HepG2 (cell line): ENCODE results near the gene TMC2. TPM values are rescaled to one million over a fixed set of nuclear protein-coding genes. Genes with fewer than 3 reads are reported as not detected.

ENCODE experiments used
- ADNP ChIP-seq: sonication (generic); formaldehyde crosslinking; IDR thresholded peaks from 2 replicates; pipeline ENCODE4 v1.4.0; 2020; ENCODE audit warnings: missing genetic modification reagents
- E2F1 ChIP-seq: sonication (generic); formaldehyde crosslinking; IDR thresholded peaks from 2 replicates; pipeline ENCODE4 v1.5.0; 2020; ENCODE audit warnings: missing genetic modification reagents
- EED ChIP-seq: sonication (generic); formaldehyde crosslinking; IDR thresholded peaks from 2 replicates; pipeline ENCODE4 v1.5.0; 2020; ENCODE audit warnings: mild to moderate bottlenecking, missing genetic modification reagents
- FLYWCH1 ChIP-seq: sonication (generic); formaldehyde crosslinking; IDR thresholded peaks from 2 replicates; pipeline ENCODE4 v1.8.1; 2023; ENCODE audit warnings: mild to moderate bottlenecking, missing genetic modification reagents
- FOXO4 ChIP-seq: sonication (generic); formaldehyde crosslinking; conservative IDR thresholded peaks from 2 replicates; pipeline ENCODE4 v1.8.1; 2023; ENCODE audit warnings: missing genetic modification reagents
- GLI4 ChIP-seq: sonication (generic); formaldehyde crosslinking; IDR thresholded peaks from 2 replicates; pipeline ENCODE4 v1.5.1; 2020; ENCODE audit warnings: missing genetic modification reagents, mild to moderate bottlenecking, moderate library complexity, borderline replicate concordance
- HNRNPL ChIP-seq: fragments of 200-400 bp; formaldehyde crosslinking; IDR thresholded peaks from 2 replicates; pipeline ENCODE4 v1.6.1; 2017; ENCODE audit warnings: mild to moderate bottlenecking, low read depth, low read length
- HOXA7 ChIP-seq: sonication (generic); formaldehyde crosslinking; IDR thresholded peaks from 2 replicates; pipeline ENCODE4 v1.8.1; 2022; ENCODE audit warnings: mild to moderate bottlenecking, missing genetic modification reagents, moderate library complexity
- MLX ChIP-seq: IDR thresholded peaks from 2 replicates; pipeline ENCODE4 v1.6.1; 2016
- REPIN1 ChIP-seq: sonication (generic); formaldehyde crosslinking; IDR thresholded peaks from 2 replicates; pipeline ENCODE4 v1.8.0; 2022; ENCODE audit warnings: missing genetic modification reagents, low read depth, mild to moderate bottlenecking, borderline replicate concordance
- SKIL ChIP-seq: sonication (generic); formaldehyde crosslinking; IDR thresholded peaks from 2 replicates; pipeline ENCODE4 v1.8.0; 2022; ENCODE audit warnings: missing genetic modification reagents, mild to moderate bottlenecking, moderate library complexity, borderline replicate concordance
- SMYD3 ChIP-seq: sonication (generic); formaldehyde crosslinking; IDR thresholded peaks from 2 replicates; pipeline ENCODE4 v1.8.1; 2023; ENCODE audit warnings: mild to moderate bottlenecking, missing genetic modification reagents
- SPEN ChIP-seq: sonication (generic); formaldehyde crosslinking; IDR thresholded peaks from 2 replicates; pipeline ENCODE4 v1.5.1; 2020; ENCODE audit warnings: low read depth, mild to moderate bottlenecking, missing genetic modification reagents
- TSC22D2 ChIP-seq: sonication (generic); formaldehyde crosslinking; IDR thresholded peaks from 2 replicates; pipeline ENCODE4 v1.5.1; 2020; ENCODE audit warnings: missing genetic modification reagents, mild to moderate bottlenecking, borderline replicate concordance
- UBTF ChIP-seq: sonication (generic); formaldehyde crosslinking; IDR thresholded peaks from 2 replicates; pipeline ENCODE4 v1.4.0; 2020; ENCODE audit warnings: mild to moderate bottlenecking, missing genetic modification reagents
- ZFX ChIP-seq: sonication (generic); formaldehyde crosslinking; IDR thresholded peaks from 2 replicates; pipeline ENCODE4 v1.4.0; 2020; ENCODE audit warnings: mild to moderate bottlenecking, low read depth, missing genetic modification reagents, moderate library complexity
- ZMAT5 ChIP-seq: sonication (generic); formaldehyde crosslinking; IDR thresholded peaks from 2 replicates; pipeline ENCODE4 v1.5.0; 2020; ENCODE audit warnings: mild to moderate bottlenecking, low read depth, missing genetic modification reagents, borderline replicate concordance
- ZNF224 ChIP-seq: sonication (generic); formaldehyde crosslinking; IDR thresholded peaks from 2 replicates; pipeline ENCODE4 v1.5.0; 2020; ENCODE audit warnings: mild to moderate bottlenecking, missing genetic modification reagents
- ZNF234 ChIP-seq: sonication (generic); formaldehyde crosslinking; conservative IDR thresholded peaks from 2 replicates; pipeline ENCODE4 v1.5.1; 2020; ENCODE audit warnings: mild to moderate bottlenecking, missing genetic modification reagents
- ZNF260 ChIP-seq: sonication (generic); formaldehyde crosslinking; IDR thresholded peaks from 2 replicates; pipeline ENCODE4 v1.4.0; 2020; ENCODE audit warnings: missing genetic modification reagents, low read depth, mild to moderate bottlenecking, borderline replicate concordance
- ZNF703 ChIP-seq: sonication (generic); formaldehyde crosslinking; IDR thresholded peaks from 2 replicates; pipeline ENCODE4 v1.5.1; 2020; ENCODE audit warnings: missing genetic modification reagents, mild to moderate bottlenecking, moderate library complexity, borderline replicate concordance
- polyA plus RNA-seq, 8 experiments: library from polyadenylated mRNA; depleted of rRNA in 3 of 8; stranded (reverse) in 7 of 8; unstranded in 1 of 8; fragments of >200 nt; fragmentation: Illumina TruSeq in 4 of 8; extraction: Trizol in 4 of 8; gene quantifications; 2 replicates each; pipeline versions ENCODE4 v1.2.1 to v1.2.3, GENCODE V29; 2011 to 2016; ENCODE audit warnings: low read depth in 4 of 8, missing spikeins in 1 of 8, mixed read lengths in 1 of 8; ENCODE audit not compliant: insufficient read depth in 1 of 8
- total RNA-seq, 5 experiments: library from RNA; depleted of rRNA; stranded (reverse); fragments of >200 nt; fragmentation: Illumina TruSeq; extraction: Trizol; gene quantifications; 2 replicates each; pipeline ENCODE4 v1.2.3, GENCODE V29; 2016; ENCODE audit warnings: low read depth in 1 of 5

The TMC2 gene
- total and polyA plus RNA-seq, 2 of the 13 experiments (the other 11 are each of a cell fraction or from before 2014, with no cell fraction given) = not detected

GRCh38 chr20:2507875-2508630, 28.3 kb upstream of the TMC2 start (continued):
- TF ChIP-seq FOXO4 (CRISPR knock-in tag) (no peak), HNRNPL (no peak), UBTF (CRISPR knock-in tag) (no peak; the same call in 1 of the 2 replicates), E2F1 (CRISPR knock-in tag) (no peak), ZNF234 (CRISPR knock-in tag) (no peak), ZFX (CRISPR knock-in tag) (no peak), ZMAT5 (CRISPR knock-in tag) (no peak), ZNF224 (CRISPR knock-in tag) (0 out of 2 replicates have a peak, but pooled peaks have one; percentile 83), REPIN1 (CRISPR knock-in tag) (no peak), MLX (no peak), GLI4 (no peak), HOXA7 (CRISPR knock-in tag) (no peak), TSC22D2 (CRISPR knock-in tag) (0 out of 2 replicates have a peak, but pooled peaks have one; percentile 19), ZNF260 (CRISPR knock-in tag) (no peak), EED (CRISPR knock-in tag) (no peak), SKIL (CRISPR knock-in tag) (no peak), FLYWCH1 (no peak), ADNP (no peak), ZNF703 (0 out of 2 replicates have a peak, but pooled peaks have one; percentile 60), SPEN (CRISPR knock-in tag) (no peak), SMYD3 (CRISPR knock-in tag) (no peak)
